NCI-H2227 treated with DMSO at 0.1 percent for 48 hours (cell line): ENCODE results near the gene TMEM127.
A peak's percentile ranks its signal among the peaks of the same experiment; 100 is the strongest.

ENCODE experiments used
- DNase-seq: peaks from one replicate; lab custom pipeline; 2025; lab: John Stamatoyannopoulos, UW

Gene TMEM127

GRCh38 chr2:96205888-96206287, 59.9 kb downstream of the TMEM127 start:
- no peak for DNase-seq

GRCh38 chr2:96204836-96205624, 60.8 kb downstream of the TMEM127 start:
- DNase-seq: peak; percentile 71

GRCh38 chr2:96203130-96204028, 62.4 kb downstream of the TMEM127 start:
- DNase-seq: no peak

GRCh38 chr2:96202152-96202854, 63.5 kb downstream of the TMEM127 start:
- DNase-seq: no peak

GRCh38 chr2:96201338-96201737, 64.5 kb downstream of the TMEM127 start:
- no peak for DNase-seq

- DNase-seq: no peak
Observed at GRCh38 chr2:96198921-96199320, 66.9 kb downstream of the TMEM127 start.
